K562 (cell line): ENCODE measurements around the gene BCL2L12. TPM values are rescaled to one million over a fixed set of nuclear protein-coding genes. Genes with fewer than 3 reads are reported as not detected.
A peak's percentile ranks its signal among the peaks of the same experiment; 100 is the strongest.

Experiments
- ARID1B ChIP-seq: fragments of 450-650 bp; IDR thresholded peaks from 2 replicates; pipeline ENCODE4 v1.6.1; 2016; ENCODE audit warnings: antibody characterized with exemption, mild to moderate bottlenecking, inconsistent platforms
- CTBP1 ChIP-seq: fragments of 450-650 bp; IDR thresholded peaks from 2 replicates; pipeline ENCODE4 v1.6.1; 2016; ENCODE audit warnings: borderline replicate concordance
- KAT2B ChIP-seq: IDR thresholded peaks from one replicate; pipeline ENCODE4 v1.6.1; 2012; ENCODE audit warnings: low read depth, mild to moderate bottlenecking, control low read depth, inconsistent platforms, low read length, moderate library complexity
- KLF13 ChIP-seq: fragments of 450-650 bp; IDR thresholded peaks from 2 replicates; pipeline ENCODE4 v1.6.1; 2016; ENCODE audit warnings: missing genetic modification characterization, low read depth, mild to moderate bottlenecking, missing compliant biosample characterization, moderate library complexity, borderline replicate concordance
- SMAD4 ChIP-seq: fragments of 250-450 bp; sonication (Bioruptor Pico); conservative IDR thresholded peaks from 2 replicates; pipeline ENCODE4 v1.8.0; 2021; ENCODE audit warnings: inconsistent platforms, mild to moderate bottlenecking, moderate library complexity
- ZFP30 ChIP-seq: fragments of 250-450 bp; sonication (Bioruptor Pico); IDR thresholded peaks from 2 replicates; pipeline ENCODE4 v1.8.0; 2022; ENCODE audit warnings: moderate library complexity, mild to moderate bottlenecking, inconsistent platforms, borderline replicate concordance
- ZNF274 ChIP-seq: IDR thresholded peaks from 2 replicates; pipeline ENCODE4 v1.6.1; 2011; ENCODE audit warnings: low read depth, mild to moderate bottlenecking, low read length, moderate library complexity, borderline replicate concordance
- ZNF75A ChIP-seq: fragments of 450-650 bp; formaldehyde crosslinking; IDR thresholded peaks from 2 replicates; pipeline ENCODE4 v1.4.0; 2020; ENCODE audit warnings: mild to moderate bottlenecking
- polyA plus RNA-seq, 8 experiments: library from polyadenylated mRNA; depleted of rRNA in 4 of 8; stranded (reverse) in 5 of 8; unstranded in 3 of 8; fragments of >200 nt; fragmentation: Nextera tagmentation in 2 of 8; fragmentation: Illumina TruSeq in 1 of 8; extraction: Ambion mirVana in 2 of 8; extraction: Trizol in 1 of 8; gene quantifications; 2 replicates each; pipeline versions ENCODE4 v1.2.1 to v1.2.3, GENCODE V29; 2011 to 2014; ENCODE audit warnings: inconsistent platforms in 1 of 8, missing spikeins in 1 of 8
- total RNA-seq, 7 experiments: library from RNA; depleted of rRNA in 6 of 7; stranded (reverse); fragments of >200 nt in 6 of 7; fragmentation: Illumina TruSeq in 2 of 7; extraction: Trizol in 2 of 7; gene quantifications; 2 replicates each; pipeline versions ENCODE4 v1.2.1 to v1.2.3, GENCODE V29; 2011 to 2021; ENCODE audit warnings: low replicate concordance in 1 of 7
- TF ChIP-seq, protein P1 (sequence below): sonication (generic); IDR thresholded peaks from 2 replicates; pipeline ENCODE4 v1.6.1; 2016
- TF ChIP-seq, protein P2 (sequence below): fragments of 250-450 bp; sonication (Bioruptor Pico); IDR thresholded peaks from 2 replicates; pipeline ENCODE4 v1.4.0; 2020
- TF ChIP-seq, protein P3 (sequence below): fragments of 250-450 bp; sonication (Bioruptor Pico); IDR thresholded peaks from 2 replicates; pipeline ENCODE4 v1.9.0; 2021; ENCODE audit warnings: mild to moderate bottlenecking, inconsistent platforms
- TF ChIP-seq, protein P4 (sequence below): sonication (generic); formaldehyde crosslinking; IDR thresholded peaks from 2 replicates; pipeline ENCODE4 v1.8.0; 2023; ENCODE audit warnings: missing genetic modification reagents, mild to moderate bottlenecking, borderline replicate concordance

Gene BCL2L12
- total and polyA plus RNA-seq, 9 of the 15 experiments (the other 6 are each of a cell fraction or from before 2014, with no cell fraction given), result 7.4 to 263 (median 81.2) TPM

DNA sequence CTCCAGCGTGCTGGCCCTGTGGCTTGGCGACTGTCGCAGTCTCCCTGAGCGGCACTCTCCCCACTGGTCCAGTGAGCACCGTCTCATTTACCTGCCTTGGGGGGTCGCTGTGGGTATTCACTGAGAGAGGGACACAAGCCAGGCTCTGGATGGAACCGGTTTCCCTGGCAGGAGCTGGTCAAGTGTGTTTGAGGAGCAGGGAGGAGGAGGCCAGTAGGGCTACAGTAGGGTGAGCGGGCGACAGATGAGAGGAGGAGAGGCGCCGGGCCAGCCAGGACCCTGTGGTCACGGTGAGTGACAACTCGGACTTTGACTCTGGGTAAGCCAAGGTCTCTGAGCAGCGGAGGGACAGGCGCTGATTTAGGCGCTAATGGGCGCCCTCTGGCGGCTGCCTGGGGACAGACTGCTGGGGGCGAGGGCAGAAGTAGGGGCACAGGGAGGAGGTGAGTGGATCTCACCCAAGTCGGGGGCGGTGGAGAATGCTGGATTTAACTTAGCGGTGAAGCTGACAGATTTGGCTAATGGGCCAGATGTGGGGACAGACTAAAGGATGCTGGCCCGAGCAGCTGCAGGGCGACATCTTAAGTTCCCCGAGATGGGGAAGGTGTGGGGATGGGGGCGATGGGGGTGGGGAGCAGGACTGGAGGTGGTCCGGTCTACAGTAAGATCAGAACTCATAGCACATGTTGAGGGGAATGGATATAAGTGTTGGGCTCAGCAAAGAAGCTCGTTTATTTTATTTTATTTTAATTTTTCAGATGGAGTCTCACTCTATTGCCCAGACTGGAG is 6.6 kb downstream of the BCL2L12 start (continued):
- TF ChIP-seq, protein P1, sequence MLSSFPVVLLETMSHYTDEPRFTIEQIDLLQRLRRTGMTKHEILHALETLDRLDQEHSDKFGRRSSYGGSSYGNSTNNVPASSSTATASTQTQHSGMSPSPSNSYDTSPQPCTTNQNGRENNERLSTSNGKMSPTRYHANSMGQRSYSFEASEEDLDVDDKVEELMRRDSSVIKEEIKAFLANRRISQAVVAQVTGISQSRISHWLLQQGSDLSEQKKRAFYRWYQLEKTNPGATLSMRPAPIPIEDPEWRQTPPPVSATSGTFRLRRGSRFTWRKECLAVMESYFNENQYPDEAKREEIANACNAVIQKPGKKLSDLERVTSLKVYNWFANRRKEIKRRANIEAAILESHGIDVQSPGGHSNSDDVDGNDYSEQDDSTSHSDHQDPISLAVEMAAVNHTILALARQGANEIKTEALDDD, result no peak
- TF ChIP-seq ZFP30 (CRISPR knock-in tag), result no peak
- TF ChIP-seq ZNF274, result no peak
- TF ChIP-seq, protein P2, sequence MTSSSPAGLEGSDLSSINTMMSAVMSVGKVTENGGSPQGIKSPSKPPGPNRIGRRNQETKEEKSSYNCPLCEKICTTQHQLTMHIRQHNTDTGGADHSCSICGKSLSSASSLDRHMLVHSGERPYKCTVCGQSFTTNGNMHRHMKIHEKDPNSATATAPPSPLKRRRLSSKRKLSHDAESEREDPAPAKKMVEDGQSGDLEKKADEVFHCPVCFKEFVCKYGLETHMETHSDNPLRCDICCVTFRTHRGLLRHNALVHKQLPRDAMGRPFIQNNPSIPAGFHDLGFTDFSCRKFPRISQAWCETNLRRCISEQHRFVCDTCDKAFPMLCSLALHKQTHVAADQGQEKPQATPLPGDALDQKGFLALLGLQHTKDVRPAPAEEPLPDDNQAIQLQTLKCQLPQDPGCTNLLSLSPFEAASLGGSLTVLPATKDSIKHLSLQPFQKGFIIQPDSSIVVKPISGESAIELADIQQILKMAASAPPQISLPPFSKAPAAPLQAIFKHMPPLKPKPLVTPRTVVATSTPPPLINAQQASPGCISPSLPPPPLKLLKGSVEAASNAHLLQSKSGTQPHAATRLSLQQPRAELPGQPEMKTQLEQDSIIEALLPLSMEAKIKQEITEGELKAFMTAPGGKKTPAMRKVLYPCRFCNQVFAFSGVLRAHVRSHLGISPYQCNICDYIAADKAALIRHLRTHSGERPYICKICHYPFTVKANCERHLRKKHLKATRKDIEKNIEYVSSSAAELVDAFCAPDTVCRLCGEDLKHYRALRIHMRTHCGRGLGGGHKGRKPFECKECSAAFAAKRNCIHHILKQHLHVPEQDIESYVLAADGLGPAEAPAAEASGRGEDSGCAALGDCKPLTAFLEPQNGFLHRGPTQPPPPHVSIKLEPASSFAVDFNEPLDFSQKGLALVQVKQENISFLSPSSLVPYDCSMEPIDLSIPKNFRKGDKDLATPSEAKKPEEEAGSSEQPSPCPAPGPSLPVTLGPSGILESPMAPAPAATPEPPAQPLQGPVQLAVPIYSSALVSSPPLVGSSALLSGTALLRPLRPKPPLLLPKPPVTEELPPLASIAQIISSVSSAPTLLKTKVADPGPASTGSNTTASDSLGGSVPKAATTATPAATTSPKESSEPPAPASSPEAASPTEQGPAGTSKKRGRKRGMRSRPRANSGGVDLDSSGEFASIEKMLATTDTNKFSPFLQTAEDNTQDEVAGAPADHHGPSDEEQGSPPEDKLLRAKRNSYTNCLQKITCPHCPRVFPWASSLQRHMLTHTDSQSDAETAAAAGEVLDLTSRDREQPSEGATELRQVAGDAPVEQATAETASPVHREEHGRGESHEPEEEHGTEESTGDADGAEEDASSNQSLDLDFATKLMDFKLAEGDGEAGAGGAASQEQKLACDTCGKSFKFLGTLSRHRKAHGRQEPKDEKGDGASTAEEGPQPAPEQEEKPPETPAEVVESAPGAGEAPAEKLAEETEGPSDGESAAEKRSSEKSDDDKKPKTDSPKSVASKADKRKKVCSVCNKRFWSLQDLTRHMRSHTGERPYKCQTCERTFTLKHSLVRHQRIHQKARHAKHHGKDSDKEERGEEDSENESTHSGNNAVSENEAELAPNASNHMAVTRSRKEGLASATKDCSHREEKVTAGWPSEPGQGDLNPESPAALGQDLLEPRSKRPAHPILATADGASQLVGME (CRISPR knock-in tag), result no peak
- peak; percentile 57; the same call in 1 of the 2 replicates for TF ChIP-seq SMAD4 (CRISPR knock-in tag)
- TF ChIP-seq KAT2B, result no peak
- TF ChIP-seq, protein P3, sequence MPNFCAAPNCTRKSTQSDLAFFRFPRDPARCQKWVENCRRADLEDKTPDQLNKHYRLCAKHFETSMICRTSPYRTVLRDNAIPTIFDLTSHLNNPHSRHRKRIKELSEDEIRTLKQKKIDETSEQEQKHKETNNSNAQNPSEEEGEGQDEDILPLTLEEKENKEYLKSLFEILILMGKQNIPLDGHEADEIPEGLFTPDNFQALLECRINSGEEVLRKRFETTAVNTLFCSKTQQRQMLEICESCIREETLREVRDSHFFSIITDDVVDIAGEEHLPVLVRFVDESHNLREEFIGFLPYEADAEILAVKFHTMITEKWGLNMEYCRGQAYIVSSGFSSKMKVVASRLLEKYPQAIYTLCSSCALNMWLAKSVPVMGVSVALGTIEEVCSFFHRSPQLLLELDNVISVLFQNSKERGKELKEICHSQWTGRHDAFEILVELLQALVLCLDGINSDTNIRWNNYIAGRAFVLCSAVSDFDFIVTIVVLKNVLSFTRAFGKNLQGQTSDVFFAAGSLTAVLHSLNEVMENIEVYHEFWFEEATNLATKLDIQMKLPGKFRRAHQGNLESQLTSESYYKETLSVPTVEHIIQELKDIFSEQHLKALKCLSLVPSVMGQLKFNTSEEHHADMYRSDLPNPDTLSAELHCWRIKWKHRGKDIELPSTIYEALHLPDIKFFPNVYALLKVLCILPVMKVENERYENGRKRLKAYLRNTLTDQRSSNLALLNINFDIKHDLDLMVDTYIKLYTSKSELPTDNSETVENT (CRISPR knock-in tag), result no peak
- TF ChIP-seq ARID1B, result peak; percentile 52
- TF ChIP-seq, protein P4, sequence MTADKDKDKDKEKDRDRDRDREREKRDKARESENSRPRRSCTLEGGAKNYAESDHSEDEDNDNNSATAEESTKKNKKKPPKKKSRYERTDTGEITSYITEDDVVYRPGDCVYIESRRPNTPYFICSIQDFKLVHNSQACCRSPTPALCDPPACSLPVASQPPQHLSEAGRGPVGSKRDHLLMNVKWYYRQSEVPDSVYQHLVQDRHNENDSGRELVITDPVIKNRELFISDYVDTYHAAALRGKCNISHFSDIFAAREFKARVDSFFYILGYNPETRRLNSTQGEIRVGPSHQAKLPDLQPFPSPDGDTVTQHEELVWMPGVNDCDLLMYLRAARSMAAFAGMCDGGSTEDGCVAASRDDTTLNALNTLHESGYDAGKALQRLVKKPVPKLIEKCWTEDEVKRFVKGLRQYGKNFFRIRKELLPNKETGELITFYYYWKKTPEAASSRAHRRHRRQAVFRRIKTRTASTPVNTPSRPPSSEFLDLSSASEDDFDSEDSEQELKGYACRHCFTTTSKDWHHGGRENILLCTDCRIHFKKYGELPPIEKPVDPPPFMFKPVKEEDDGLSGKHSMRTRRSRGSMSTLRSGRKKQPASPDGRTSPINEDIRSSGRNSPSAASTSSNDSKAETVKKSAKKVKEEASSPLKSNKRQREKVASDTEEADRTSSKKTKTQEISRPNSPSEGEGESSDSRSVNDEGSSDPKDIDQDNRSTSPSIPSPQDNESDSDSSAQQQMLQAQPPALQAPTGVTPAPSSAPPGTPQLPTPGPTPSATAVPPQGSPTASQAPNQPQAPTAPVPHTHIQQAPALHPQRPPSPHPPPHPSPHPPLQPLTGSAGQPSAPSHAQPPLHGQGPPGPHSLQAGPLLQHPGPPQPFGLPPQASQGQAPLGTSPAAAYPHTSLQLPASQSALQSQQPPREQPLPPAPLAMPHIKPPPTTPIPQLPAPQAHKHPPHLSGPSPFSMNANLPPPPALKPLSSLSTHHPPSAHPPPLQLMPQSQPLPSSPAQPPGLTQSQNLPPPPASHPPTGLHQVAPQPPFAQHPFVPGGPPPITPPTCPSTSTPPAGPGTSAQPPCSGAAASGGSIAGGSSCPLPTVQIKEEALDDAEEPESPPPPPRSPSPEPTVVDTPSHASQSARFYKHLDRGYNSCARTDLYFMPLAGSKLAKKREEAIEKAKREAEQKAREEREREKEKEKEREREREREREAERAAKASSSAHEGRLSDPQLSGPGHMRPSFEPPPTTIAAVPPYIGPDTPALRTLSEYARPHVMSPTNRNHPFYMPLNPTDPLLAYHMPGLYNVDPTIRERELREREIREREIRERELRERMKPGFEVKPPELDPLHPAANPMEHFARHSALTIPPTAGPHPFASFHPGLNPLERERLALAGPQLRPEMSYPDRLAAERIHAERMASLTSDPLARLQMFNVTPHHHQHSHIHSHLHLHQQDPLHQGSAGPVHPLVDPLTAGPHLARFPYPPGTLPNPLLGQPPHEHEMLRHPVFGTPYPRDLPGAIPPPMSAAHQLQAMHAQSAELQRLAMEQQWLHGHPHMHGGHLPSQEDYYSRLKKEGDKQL, result no peak
- TF ChIP-seq KLF13 (tag), result no peak
- no peak for TF ChIP-seq ZNF75A (CRISPR knock-in tag)
- TF ChIP-seq CTBP1, result peak; percentile 70; the same call in 1 of the 2 replicates
